ENCODE data around the gene FALEC. TPM values are rescaled to one million over a fixed set of nuclear protein-coding genes. Genes with fewer than 3 reads are reported as not detected.

FALEC gene
- total RNA-seq, 4 donors from 2014 or later: not detected

GRCh38 chr1:150546294-150546937 is 30.9 kb downstream of the FALEC start:
- whole genome bisulfite sequencing: 75% methylated on average over 16 of the region's 16 CpGs
- no peaks in the 10 kb centered on the region for H3K27me3 ChIP-seq
- no peaks in the 10 kb centered on the region for H3K36me3 ChIP-seq
- no peak for TF ChIP-seq POLR2AphosphoS5 (IDR thresholded peaks at IDR 0.05)
- TF ChIP-seq CTCF (IDR thresholded peaks at IDR 0.05): no peak
- TF ChIP-seq EP300 (IDR thresholded peaks at IDR 0.05): no peak
- TF ChIP-seq POLR2A (IDR thresholded peaks at IDR 0.05): no peak
- H3K9me3 ChIP-seq: no peaks in the 10 kb centered on the region
- no peak overlapping the region for H3K27ac ChIP-seq
- H3K4me1 ChIP-seq: peaks cover 31% of the 10 kb centered on the region
- H3K4me3 ChIP-seq: no peak overlapping the region
- no peak for DNase-seq (ENCODE audit: low spot score in 2 of 2)

GRCh38 chr1:150548324-150548631 is 32.7 kb downstream of the FALEC start:
- Histone ChIP-seq H3K27ac (peak overlapping the region; percentile 88), H3K4me3 (peak overlapping the region; percentile 69)

GRCh38 chr1:150548632-150549495 is 33.3 kb downstream of the FALEC start, which contains the start of gene ADAMTSL4:
Gene ADAMTSL4, plus strand, starts transcription at chr1:150549408. Its CDS starts 2,881 bp downstream, at chr1:150552289.
- WGBS: under 1% methylated on average over 30 of the region's 91 CpGs
- peaks cover 53% of the 10 kb centered on the region for H3K4me1 ChIP-seq
- no peak for DNase-seq (ENCODE audit: low spot score in 2 of 2)

More at GRCh38 chr1:150548324-150548631, 32.7 kb downstream of the FALEC start:
- WGBS: 59% methylated on average over 4 of the region's 4 CpGs
- Histone ChIP-seq H3K9me3 (no peaks in the 10 kb centered on the region), H3K36me3 (no peaks in the 10 kb centered on the region), H3K4me1 (peaks cover 50% of the 10 kb centered on the region), H3K27me3 (no peaks in the 10 kb centered on the region)
- TF ChIP-seq EP300 (IDR thresholded peaks at IDR 0.05): no peak
- TF ChIP-seq POLR2A (IDR thresholded peaks at IDR 0.05): no peak
- no peak for TF ChIP-seq CTCF (IDR thresholded peaks at IDR 0.05)
- no peak for TF ChIP-seq POLR2AphosphoS5 (IDR thresholded peaks at IDR 0.05)
- no peak for DNase-seq (ENCODE audit: low spot score in 2 of 2)

GRCh38 chr1:150549496-150550221 is 34.1 kb downstream of the FALEC start:
- TF ChIP-seq POLR2A (IDR thresholded peaks at IDR 0.05): no peak
- no peak for TF ChIP-seq POLR2AphosphoS5 (IDR thresholded peaks at IDR 0.05)
- no peak for TF ChIP-seq CTCF (IDR thresholded peaks at IDR 0.05)
- no peak for TF ChIP-seq EP300 (IDR thresholded peaks at IDR 0.05)
- H3K9me3 ChIP-seq: no peaks in the 10 kb centered on the region
- WGBS: 18% methylated on average over 22 of the region's 43 CpGs
- H3K36me3 ChIP-seq: peaks cover 4% of the 10 kb centered on the region
- H3K4me1 ChIP-seq: peaks cover 57% of the 10 kb centered on the region
- no peaks in the 10 kb centered on the region for H3K27me3 ChIP-seq
- peak overlapping the region; percentile 69 for H3K4me3 ChIP-seq
- DNase-seq (ENCODE audit: low spot score in 2 of 2): peak in 1 of 2 donors; percentile 88
- H3K27ac ChIP-seq: peak overlapping the region; percentile 88

More at GRCh38 chr1:150548632-150549495, 33.3 kb downstream of the FALEC start, which contains the start of gene ADAMTSL4:
- Histone ChIP-seq H3K4me3 (peak within 1 kb of the TSS; percentile 69), H3K9me3 (no peaks in the 10 kb centered on the region), H3K36me3 (no peaks in the 10 kb centered on the region), H3K27me3 (no peaks in the 10 kb centered on the region), H3K27ac (peak within 1 kb of the TSS; percentile 88)
- TF ChIP-seq POLR2A (IDR thresholded peaks at IDR 0.05): no peak
- TF ChIP-seq CTCF (IDR thresholded peaks at IDR 0.05): no peak
- TF ChIP-seq EP300 (IDR thresholded peaks at IDR 0.05): no peak
- no peak for TF ChIP-seq POLR2AphosphoS5 (IDR thresholded peaks at IDR 0.05)
